Lung (tissue), 12 donors: ENCODE data around the gene PPP2R1A. TPM values are rescaled to one million over a fixed set of nuclear protein-coding genes. Genes with fewer than 3 reads are reported as not detected.

Source experiments
- ATAC-seq: fragments of 200-7000 bp; cut with Tn5 transposase; one replicate; pipeline ENCODE4 v1.9.1; 2020; ENCODE audit warnings: moderate number of reproducible peaks; ENCODE audit not compliant: insufficient read depth, low FRiP score
- DNase-seq, 3 donors: peaks; one replicate each; pipeline ENCODE4 v3.0.0-alpha.2; 2013 to 2017
- H3K27ac ChIP-seq, 2 donors: one replicate each; pipeline ENCODE4 v1.5.1; 2013; ENCODE audit warnings: mild to moderate bottlenecking in 2 of 2, moderate library complexity in 2 of 2, control low read depth in 1 of 2, inconsistent platforms in 1 of 2, low read depth in 1 of 2, low read length in 1 of 2
- H3K27me3 ChIP-seq, 3 donors: one replicate each; pipeline ENCODE4 v1.5.1; 2013; ENCODE audit warnings: low read length in 2 of 3; ENCODE audit not compliant: control insufficient read depth in 3 of 3, insufficient read depth in 3 of 3
- H3K36me3 ChIP-seq, 4 donors: one replicate each; pipeline ENCODE4 v1.5.1; 2013; ENCODE audit warnings: low read length in 4 of 4, mild to moderate bottlenecking in 1 of 4, moderate library complexity in 1 of 4; ENCODE audit not compliant: control insufficient read depth in 4 of 4, insufficient read depth in 4 of 4
- H3K4me1 ChIP-seq, 5 donors: one replicate each; pipeline ENCODE4 v1.5.1; 2013; ENCODE audit warnings: low read length in 5 of 5, mild to moderate bottlenecking in 2 of 5, moderate library complexity in 1 of 5; ENCODE audit not compliant: control insufficient read depth in 5 of 5, insufficient read depth in 5 of 5
- H3K4me3 ChIP-seq: one replicate; pipeline ENCODE4 v1.5.1; 2013; ENCODE audit warnings: mild to moderate bottlenecking, control low read depth, moderate library complexity
- H3K9ac ChIP-seq, 2 donors: one replicate each; pipeline ENCODE4 v1.5.1; 2013; ENCODE audit warnings: low read length in 2 of 2, control low read depth in 1 of 2; ENCODE audit not compliant: insufficient read depth in 1 of 2
- H3K9me3 ChIP-seq, 4 donors: one replicate each; pipeline ENCODE4 v1.5.1; 2013; ENCODE audit warnings: low read length in 3 of 4, mild to moderate bottlenecking in 1 of 4, moderate library complexity in 1 of 4; ENCODE audit not compliant: control insufficient read depth in 4 of 4, insufficient read depth in 3 of 4
- CTCF ChIP-seq: IDR thresholded peaks from 2 replicates; pipeline ENCODE4 v1.5.1; 2012; ENCODE audit warnings: mild to moderate bottlenecking; ENCODE audit errors: control extremely low read depth, extremely low read depth
- WGBS, 2 donors: extraction: QIAGEN DNeasy Blood & Tissue Kit; methylation state at CpG; one replicate each; pipeline ENCODE4 v1.1.7; 2013; 5-methylcytosine and 5-hydroxymethylcytosine counted together
- polyA plus RNA-seq, 2 donors: library from polyadenylated mRNA; stranded (reverse); fragments of 200-250 nt; gene quantifications; one replicate each; pipeline ENCODE4 v1.2.1, GENCODE V29; 2013
- total RNA-seq, 2 donors: library from RNA; depleted of rRNA in 1 of 2; stranded (reverse); fragments of >200 nt in 1 of 2; gene quantifications; one replicate each; pipeline ENCODE4 v1.2.1, GENCODE V29; 2014 to 2021
- donor health status: control.
- donor health status: control.
- donor health status: Bipolar disorder and iron deficiency.
- donor health status: healthy.
- donor health status: DM: yes; HTN: yes; CAD: no.

The PPP2R1A gene
- total and polyA plus RNA-seq, 4 donors = 117 to 250 (median 169) TPM

GRCh38 chr19:52211926-52212571, 22.2 kb downstream of the PPP2R1A start:
- 85 to 91% methylated on average over 11 of the region's 11 CpGs for WGBS, 2 donors

GRCh38 chr19:52212572-52213255, 22.9 kb downstream of the PPP2R1A start:
- 97 to 99% methylated on average over 25 of the region's 25 CpGs for WGBS, 2 donors
- no peak for TF ChIP-seq CTCF
- ATAC-seq (no peak), DNase-seq (no peak)
- no peak overlapping the region for H3K27ac ChIP-seq
- H3K27me3 ChIP-seq = no peaks in the 10 kb centered on the region
- H3K9me3 ChIP-seq = no peaks in the 10 kb centered on the region
- peaks cover 48 to 71% (median 61%) of the 10 kb centered on the region in 4 donors for H3K36me3 ChIP-seq
- no peak overlapping the region for H3K9ac ChIP-seq
- H3K4me3 ChIP-seq = no peak overlapping the region
- no peaks in the 10 kb centered on the region for H3K4me1 ChIP-seq

More at GRCh38 chr19:52211926-52212571, 22.2 kb downstream of the PPP2R1A start:
- no peaks in the 10 kb centered on the region for H3K27me3 ChIP-seq
- ATAC-seq (no peak), DNase-seq (no peak)
- no peak overlapping the region for H3K27ac ChIP-seq
- TF ChIP-seq CTCF = no peak
- H3K9ac ChIP-seq = no peak overlapping the region
- peaks cover 44 to 71% (median 60%) of the 10 kb centered on the region in 4 donors for H3K36me3 ChIP-seq
- no peaks in the 10 kb centered on the region for H3K4me1 ChIP-seq
- H3K9me3 ChIP-seq = no peaks in the 10 kb centered on the region
- H3K4me3 ChIP-seq = no peak overlapping the region

GRCh38 chr19:52214241-52214640, 24.4 kb downstream of the PPP2R1A start:
- 93 to 97% methylated on average over 5 of the region's 5 CpGs for WGBS, 2 donors
- no peak overlapping the region for H3K4me3 ChIP-seq
- H3K36me3 ChIP-seq = peaks cover 52 to 72% (median 71%) of the 10 kb centered on the region in 4 donors
- H3K9me3 ChIP-seq = no peaks in the 10 kb centered on the region
- no peak for TF ChIP-seq CTCF
- no peak overlapping the region for H3K9ac ChIP-seq
- no peak for ATAC-seq
- H3K27ac ChIP-seq = no peak overlapping the region
- DNase-seq = no peak
- H3K27me3 ChIP-seq = no peaks in the 10 kb centered on the region
- H3K4me1 ChIP-seq = no peaks in the 10 kb centered on the region
